Cardiac muscle cell (in vitro differentiated cells and primary cell): Measurements from ENCODE around the gene PSRC1. TPM values are rescaled to one million over a fixed set of nuclear protein-coding genes. Genes with fewer than 3 reads are reported as not detected.
"Not testable (repeated sequence)": the region's sequence is repeated elsewhere in the genome, so short reads cannot be mapped to it uniquely, and the experiment has no call there.

ENCODE experiments used
- DNase-seq, 2 donors: peaks; one replicate each; pipeline versions ENCODE4 v3.0.0 to v3.0.0-alpha.2; 2010 to 2017; ENCODE audit warnings: low read depth in 1 of 2, low spot score in 1 of 2
- H3K27ac ChIP-seq: fragments of 200-600 bp; sonication (generic); 2 replicates; pipeline ENCODE4 v1.5.1; 2016
- H3K27me3 ChIP-seq: fragments of 200-600 bp; sonication (generic); 2 replicates; pipeline ENCODE4 v1.6.0; 2016; ENCODE audit warnings: control low read depth
- H3K36me3 ChIP-seq: fragments of 200-600 bp; sonication (generic); 2 replicates; pipeline ENCODE4 v1.5.1; 2016; ENCODE audit warnings: control low read depth
- H3K4me1 ChIP-seq: fragments of 200-600 bp; sonication (generic); 2 replicates; pipeline ENCODE4 v1.8.1; 2017; ENCODE audit warnings: low read depth, mild to moderate bottlenecking, mixed run types
- H3K4me3 ChIP-seq: fragments of 200-600 bp; sonication (generic); 2 replicates; pipeline ENCODE4 v1.5.1; 2016; ENCODE audit warnings: mild to moderate bottlenecking
- H3K9me3 ChIP-seq: fragments of 200-600 bp; sonication (generic); 2 replicates; pipeline ENCODE4 v1.5.1; 2017; ENCODE audit warnings: low read depth, mild to moderate bottlenecking, control low read depth
- CTCF ChIP-seq: IDR thresholded peaks from 2 replicates; pipeline ENCODE4 v1.5.1; 2012; ENCODE audit warnings: low read depth, mild to moderate bottlenecking, low read length
- polyA plus RNA-seq: library from polyadenylated mRNA; unstranded; fragments of >200 nt; fragmentation: Nextera tagmentation; extraction: Ambion mirVana; gene quantifications from 2 replicates; pipeline ENCODE4 v1.2.1, GENCODE V29; 2016
- total RNA-seq: library from RNA; depleted of rRNA; stranded (reverse); fragments of >200 nt; gene quantifications from 2 replicates; pipeline ENCODE4 v1.2.3, GENCODE V29; 2016

The PSRC1 gene
- total and polyA plus RNA-seq, 2 experiments from 2014 or later: 13.4 to 41.8 TPM

- H3K36me3 ChIP-seq: peaks cover 6% of the 10 kb centered on the region
- DNase-seq: no peak
- peaks cover 31% of the 10 kb centered on the region for H3K4me1 ChIP-seq
- TF ChIP-seq CTCF: no peak
- no peaks in the 10 kb centered on the region for H3K27me3 ChIP-seq
- no peak overlapping the region for H3K27ac ChIP-seq
- no peaks in the 10 kb centered on the region for H3K9me3 ChIP-seq
- H3K4me3 ChIP-seq: no peak overlapping the region
Observed at GRCh38 chr1:109309347-109309746, 26.4 kb upstream of the PSRC1 start.

- Histone ChIP-seq H3K27ac (peak overlapping the region; percentile 76), H3K4me3 (no peak overlapping the region), H3K27me3 (peaks cover 14% of the 10 kb centered on the region), H3K4me1 (peaks cover 31% of the 10 kb centered on the region), H3K9me3 (no peaks in the 10 kb centered on the region), H3K36me3 (no peaks in the 10 kb centered on the region)
- peak in 1 of 2 donors; percentile 89 for DNase-seq
- no peak for TF ChIP-seq CTCF
Observed at GRCh38 chr1:109307274-109308021, 24.5 kb upstream of the PSRC1 start.

GRCh38 chr1:109306832-109307273 lies 23.9 kb upstream of the PSRC1 start, which contains the start of gene MYBPHL:
Gene MYBPHL, minus strand, starts transcription at chr1:109307011. Its CDS starts 20 bp downstream, at chr1:109306991.
- Histone ChIP-seq H3K36me3 (no peaks in the 10 kb centered on the region), H3K4me3 (no peak within 1 kb of the TSS), H3K9me3 (no peaks in the 10 kb centered on the region), H3K27me3 (peaks cover 14% of the 10 kb centered on the region), H3K4me1 (peaks cover 31% of the 10 kb centered on the region), H3K27ac (peak within 1 kb of the TSS; percentile 76)
- no peak for DNase-seq
- TF ChIP-seq CTCF: no peak

- H3K9me3 ChIP-seq, H3K4me3 ChIP-seq, H3K27ac ChIP-seq, H3K36me3 ChIP-seq: not testable (repeated sequence)
- peaks cover 32% of the 10 kb centered on the region for H3K4me1 ChIP-seq
- H3K27me3 ChIP-seq: peaks cover 14% of the 10 kb centered on the region
- peak in 1 of 2 donors; percentile 28 for DNase-seq
Observed at GRCh38 chr1:109305991-109306390, 23.0 kb upstream of the PSRC1 start.

- TF ChIP-seq CTCF: no peak
- Histone ChIP-seq H3K36me3 (no peaks in the 10 kb centered on the region), H3K27ac (no peak overlapping the region), H3K4me1 (peaks cover 40% of the 10 kb centered on the region), H3K9me3 (no peaks in the 10 kb centered on the region), H3K27me3 (peaks cover 14% of the 10 kb centered on the region), H3K4me3 (no peak overlapping the region)
- DNase-seq: no peak
Observed at GRCh38 chr1:109304226-109304920, 21.4 kb upstream of the PSRC1 start.

GRCh38 chr1:109301874-109302273 lies 18.9 kb upstream of the PSRC1 start:
- Histone ChIP-seq H3K9me3 (no peaks in the 10 kb centered on the region), H3K4me3 (no peak overlapping the region), H3K36me3 (no peaks in the 10 kb centered on the region), H3K27me3 (peaks cover 14% of the 10 kb centered on the region), H3K4me1 (peaks cover 31% of the 10 kb centered on the region), H3K27ac (no peak overlapping the region)
- TF ChIP-seq CTCF: no peak
- no peak for DNase-seq
